T-helper 2 cell treated with Interferon-gamma antibody and Interleukin-4, amounts not matched to agents 100 ng/mL and 5 ng/mL, for 36 hours (primary cell): ENCODE data around the gene TCF19. TPM values are rescaled to one million over a fixed set of nuclear protein-coding genes. Genes with fewer than 3 reads are reported as not detected.
"Not testable (repeated sequence)": the region's sequence is repeated elsewhere in the genome, so short reads cannot be mapped to it uniquely, and the experiment has no call there.

ENCODE experiments used
- intact Hi-C: fragments of 100-400 bp; cut with micrococcal nuclease; formaldehyde crosslinking; loops from one replicate; pipeline ENCODE4 v1.15.1; 2023
- total RNA-seq: library from RNA; stranded (reverse); gene quantifications from 2 replicates; pipeline ENCODE4 v1.2.3, GENCODE V29; 2022

Gene TCF19
- total RNA-seq, 1 donor from 2014 or later = 77.2 TPM

DNA sequence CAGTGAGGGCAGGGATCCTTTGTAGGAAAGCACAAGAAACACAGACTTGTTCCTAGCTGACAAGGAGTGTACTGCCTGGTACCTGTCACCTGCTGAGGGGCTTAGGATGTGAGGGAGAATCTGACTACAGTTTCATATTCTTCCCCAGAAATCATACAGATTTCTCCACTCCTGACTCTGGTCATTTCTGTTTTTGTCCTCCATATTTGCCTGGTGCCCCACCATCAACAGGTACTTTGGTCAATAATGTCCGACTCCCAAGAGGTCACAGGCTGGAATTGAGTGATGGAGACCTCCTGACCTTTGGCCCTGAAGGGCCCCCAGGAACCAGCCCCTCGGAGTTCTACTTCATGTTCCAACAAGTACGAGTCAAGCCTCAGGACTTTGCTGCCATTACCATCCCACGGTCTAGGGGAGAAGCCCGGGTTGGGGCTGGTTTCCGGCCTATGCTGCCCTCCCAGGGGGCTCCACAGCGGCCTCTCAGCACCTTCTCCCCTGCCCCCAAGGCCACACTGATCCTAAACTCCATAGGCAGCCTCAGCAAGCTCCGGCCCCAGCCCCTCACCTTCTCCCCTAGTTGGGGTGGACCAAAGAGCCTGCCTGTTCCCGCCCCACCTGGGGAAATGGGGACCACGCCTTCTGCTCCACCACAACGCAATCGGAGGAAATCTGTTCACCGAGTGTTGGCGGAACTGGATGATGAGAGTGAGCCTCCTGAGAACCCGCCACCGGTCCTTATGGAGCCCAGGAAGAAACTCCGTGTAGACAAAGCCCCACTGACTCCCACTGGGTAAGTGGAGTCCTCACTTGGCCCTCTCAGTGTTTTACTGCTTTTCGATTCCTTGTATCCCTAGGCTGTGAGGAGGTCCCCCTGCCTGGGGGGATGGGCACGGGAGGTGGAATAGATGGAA, 3.1 kb downstream of the TCF19 start:
- intact Hi-C loops = no loop called here

DNA sequence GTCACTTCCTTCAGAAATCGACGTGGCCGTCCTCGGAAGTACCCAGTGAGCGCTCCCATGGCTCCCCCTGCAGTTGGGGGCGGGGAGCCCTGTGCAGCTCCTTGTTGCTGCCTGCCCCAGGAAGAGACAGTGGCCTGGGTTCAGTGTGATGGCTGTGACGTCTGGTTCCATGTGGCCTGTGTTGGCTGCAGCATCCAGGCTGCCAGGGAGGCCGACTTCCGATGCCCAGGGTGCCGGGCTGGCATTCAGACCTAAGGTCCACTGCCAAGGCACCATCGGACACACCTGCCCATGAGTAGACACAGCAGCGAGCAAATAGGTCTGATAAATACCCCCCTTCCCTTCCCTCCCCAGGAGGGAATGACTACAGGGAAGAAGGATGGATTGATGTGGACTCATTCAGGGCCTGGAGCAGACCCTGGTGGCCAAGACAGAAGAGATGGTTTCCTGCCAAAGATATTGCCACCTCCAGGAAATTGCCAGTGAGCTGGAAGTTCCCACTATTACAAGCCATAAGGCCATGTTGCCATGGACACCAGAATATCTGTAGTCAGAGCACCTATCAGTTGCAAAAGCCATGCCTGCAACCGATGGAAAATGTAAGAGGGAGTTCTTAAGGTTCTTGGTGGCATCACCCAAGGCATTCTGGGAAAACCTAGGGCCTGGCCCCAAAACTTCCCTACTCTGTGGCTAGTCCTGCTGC, 4.2 kb downstream of the TCF19 start:
- intact Hi-C loops = no loop called here

DNA sequence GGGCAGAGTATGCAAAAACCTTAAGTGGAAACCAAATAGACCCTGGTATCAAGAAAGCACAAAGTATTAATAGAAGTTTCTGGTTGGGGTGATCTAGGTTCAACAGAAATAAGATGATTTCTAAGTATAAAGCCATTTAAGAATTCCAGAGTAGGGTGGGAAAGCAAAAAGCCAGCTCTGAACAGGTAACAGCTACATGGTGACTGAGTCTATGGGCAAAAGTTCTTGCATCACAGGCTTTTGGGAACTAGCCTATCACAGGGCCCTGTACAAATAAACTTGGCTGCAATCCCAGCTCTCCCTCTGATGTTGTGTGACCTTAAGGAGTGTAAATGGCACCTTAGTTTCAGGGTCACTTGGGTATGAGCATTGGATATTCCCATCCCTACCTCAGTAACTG, 5.5 kb downstream of the TCF19 start:
- intact Hi-C loops = no loop called here

DNA sequence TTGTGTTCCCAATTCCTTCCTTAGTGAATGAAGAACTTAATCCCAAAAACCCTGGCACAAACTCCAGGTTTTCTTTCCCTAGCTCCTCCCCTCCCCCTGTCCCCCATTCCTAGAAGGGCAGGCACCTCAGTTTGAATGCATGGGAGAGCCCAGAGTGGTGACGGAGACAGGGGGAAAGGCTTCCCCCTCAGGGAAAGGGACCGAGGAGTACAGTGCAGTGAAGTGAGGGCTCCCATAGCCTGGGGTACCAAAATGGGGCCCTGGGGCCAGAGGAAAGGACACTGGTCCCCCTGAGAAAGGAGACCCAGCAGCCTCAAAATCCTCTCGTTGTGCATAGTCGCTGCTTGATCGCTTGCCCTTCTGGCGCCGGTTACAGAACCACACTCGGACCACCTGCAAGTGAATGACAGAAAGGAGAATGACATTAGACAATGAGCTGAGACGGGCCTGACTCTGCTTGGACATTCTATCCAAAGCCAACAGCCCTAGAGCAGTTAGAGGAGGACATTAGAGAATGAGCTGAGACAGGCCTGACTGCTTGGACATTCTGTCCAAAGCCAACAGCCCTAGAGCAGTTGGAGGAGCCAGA, 6.2 kb downstream of the TCF19 start:
- intact Hi-C loops = not testable (repeated sequence)

DNA sequence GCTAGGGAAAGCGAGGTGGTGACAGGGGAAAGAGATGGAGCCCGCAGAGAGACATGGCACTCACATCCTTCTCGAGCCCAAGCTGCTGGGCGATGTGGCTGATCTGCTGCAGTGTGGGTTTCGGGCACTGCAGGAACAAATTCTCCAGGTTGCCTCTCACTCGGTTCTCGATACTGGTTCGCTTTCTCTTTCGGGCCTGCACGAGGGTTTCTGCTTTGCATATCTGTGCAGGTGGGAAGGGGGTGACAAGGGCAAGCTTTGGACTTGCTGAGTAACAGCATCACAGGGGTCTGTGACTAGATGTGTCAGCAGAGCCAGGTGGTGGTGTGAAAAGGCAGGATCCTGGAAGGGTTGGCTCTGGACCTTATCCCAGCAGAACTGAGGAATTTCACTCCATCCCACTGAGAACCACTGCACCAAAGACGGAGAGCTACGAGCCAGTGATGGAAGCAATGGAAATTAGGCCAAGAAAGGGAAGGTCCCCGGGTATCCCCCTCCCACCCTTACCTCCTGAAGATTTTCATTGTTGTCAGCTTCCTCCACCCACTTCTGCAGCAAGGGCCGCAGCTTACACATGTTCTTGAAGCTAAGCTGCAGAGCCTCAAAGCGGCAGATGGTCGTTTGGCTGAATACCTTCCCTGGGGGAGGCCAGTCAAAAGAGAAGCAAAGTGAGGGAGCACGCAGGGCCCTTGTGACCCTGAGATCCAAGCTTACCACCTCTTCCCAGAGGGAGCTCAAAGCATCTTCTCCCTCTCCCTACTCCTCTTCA, 6.9 kb downstream of the TCF19 start:
- intact Hi-C loops = not testable (repeated sequence)

DNA sequence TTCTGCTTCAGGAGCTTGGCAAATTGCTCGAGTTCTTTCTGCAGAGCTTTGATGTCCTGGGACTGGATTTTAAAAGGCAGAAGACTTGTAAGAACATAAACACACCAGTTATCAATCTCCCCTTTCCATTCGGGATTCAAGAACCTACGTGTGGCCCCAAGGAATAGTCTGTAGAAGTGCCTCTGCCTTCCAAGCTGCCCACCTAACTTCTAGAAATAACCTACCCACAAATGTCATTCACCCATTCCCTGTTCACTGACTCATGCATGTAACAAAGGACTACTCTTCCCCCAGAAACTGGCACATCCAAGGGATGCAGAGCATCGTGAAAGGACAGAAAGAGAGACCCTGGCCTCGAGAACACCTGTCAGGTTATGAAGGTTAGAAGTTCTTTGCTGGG, 7.6 kb downstream of the TCF19 start:
- intact Hi-C loops = no loop called here

DNA sequence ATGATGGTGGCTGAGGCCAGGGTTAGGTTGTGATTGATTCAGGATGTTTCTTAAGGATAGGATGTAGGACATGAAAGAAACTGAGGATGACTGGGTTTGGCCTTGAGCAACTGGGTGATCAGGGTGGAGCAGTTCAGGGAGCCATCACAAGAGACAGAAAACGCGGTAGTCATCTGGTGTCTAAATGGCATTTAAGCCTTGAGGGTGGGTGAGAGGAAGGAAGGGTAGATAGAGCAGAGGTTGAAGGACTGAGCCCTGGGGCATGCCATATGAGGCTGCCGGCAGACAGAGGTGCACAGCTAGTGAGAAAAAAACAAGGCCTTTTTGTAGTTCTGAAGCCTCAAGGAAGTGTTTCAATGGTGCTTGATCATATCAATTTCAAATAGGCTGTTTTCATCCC, 10.2 kb downstream of the TCF19 start:
- intact Hi-C loops = no loop called here

DNA sequence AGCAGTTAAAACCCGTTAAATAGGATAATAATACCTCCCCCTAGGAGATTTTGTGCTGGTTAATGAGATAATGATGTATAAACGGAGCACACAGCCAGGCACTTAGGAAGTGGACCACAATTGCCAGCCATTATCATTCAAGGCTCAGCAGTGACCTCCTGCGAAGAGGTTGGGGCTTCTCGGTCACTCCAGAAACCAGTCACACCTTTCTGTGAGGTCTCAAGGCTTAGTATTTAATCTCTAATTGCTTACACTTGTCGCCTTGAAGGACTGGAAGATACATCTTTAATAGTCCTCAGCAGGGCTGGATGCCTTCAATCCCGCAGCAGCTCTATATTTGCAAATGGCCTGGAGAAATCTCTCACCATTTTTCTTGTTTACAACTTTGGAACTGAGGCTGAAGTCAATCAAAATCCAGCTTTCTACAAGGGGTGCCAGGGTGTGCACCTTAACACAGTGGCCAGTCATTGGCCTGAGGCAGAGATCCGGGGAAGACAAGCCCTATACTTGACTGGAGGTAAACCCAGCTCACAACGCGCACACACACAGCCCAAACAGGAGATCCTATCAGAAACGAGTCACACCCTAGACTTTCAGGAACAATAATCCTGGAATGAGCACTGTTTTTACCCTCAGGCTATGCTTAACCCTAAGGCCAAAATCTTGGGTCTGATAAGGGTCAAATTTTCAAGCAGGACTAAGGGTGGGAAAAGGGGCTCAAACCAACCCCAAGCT, 10.9 kb downstream of the TCF19 start:
- intact Hi-C loops = no loop called here

DNA sequence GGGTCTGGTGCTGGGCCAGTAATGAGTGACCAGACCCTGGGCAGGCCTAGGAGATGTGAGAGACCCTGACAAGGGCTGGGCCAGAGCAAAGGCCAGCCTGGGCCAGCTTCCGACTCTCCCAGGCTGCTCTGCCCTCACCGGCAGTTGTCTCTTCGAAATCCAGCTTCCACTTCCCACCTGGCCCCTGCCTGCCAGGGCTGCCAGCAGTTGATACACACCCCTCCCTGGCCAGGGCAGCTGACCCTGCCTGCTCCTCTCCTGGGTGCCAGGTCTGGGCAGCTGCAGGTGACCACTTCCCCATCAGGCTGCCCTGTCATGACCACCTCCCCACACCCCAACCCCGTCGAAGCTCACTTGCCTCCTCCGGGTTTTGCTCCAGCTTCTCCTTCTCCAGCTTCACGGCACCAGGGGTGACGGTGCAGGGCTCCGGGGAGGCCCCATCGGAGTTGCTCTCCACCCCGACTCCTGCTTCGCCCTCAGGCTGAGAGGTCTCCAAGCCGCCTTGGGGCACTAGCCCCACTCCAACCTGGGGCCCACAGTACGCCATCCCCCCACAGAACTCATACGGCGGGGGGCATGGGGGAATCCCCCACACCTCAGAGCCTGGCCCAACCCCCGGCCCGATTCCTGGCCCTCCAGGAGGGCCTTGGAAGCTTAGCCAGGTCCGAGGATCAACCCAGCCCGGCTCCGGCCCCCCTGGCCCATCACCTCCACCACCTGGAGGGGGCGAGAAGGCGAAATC, 11.6 kb downstream of the TCF19 start:
- intact Hi-C loops = not testable (repeated sequence)

DNA sequence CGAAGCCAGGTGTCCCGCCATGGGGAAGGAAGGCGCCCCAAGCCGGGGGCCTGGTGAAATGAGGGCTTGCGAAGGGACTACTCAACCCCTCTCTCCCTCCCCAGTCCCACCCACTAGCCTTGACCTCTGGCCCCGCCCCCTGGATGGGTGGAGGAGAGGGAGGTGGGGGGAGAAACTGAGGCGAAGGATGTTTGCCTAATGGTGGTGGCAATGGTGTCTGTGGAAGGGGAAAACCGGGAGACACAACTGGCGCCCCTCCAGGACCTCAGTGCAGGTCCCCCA, 12.2 kb downstream of the TCF19 start, which contains the start of gene POU5F1:
Gene POU5F1, minus strand, starts transcription at position 83 of the 282 bp plus-strand sequence. Its CDS starts 62 bp downstream, at position 21.
- intact Hi-C loops = no loop called here

DNA sequence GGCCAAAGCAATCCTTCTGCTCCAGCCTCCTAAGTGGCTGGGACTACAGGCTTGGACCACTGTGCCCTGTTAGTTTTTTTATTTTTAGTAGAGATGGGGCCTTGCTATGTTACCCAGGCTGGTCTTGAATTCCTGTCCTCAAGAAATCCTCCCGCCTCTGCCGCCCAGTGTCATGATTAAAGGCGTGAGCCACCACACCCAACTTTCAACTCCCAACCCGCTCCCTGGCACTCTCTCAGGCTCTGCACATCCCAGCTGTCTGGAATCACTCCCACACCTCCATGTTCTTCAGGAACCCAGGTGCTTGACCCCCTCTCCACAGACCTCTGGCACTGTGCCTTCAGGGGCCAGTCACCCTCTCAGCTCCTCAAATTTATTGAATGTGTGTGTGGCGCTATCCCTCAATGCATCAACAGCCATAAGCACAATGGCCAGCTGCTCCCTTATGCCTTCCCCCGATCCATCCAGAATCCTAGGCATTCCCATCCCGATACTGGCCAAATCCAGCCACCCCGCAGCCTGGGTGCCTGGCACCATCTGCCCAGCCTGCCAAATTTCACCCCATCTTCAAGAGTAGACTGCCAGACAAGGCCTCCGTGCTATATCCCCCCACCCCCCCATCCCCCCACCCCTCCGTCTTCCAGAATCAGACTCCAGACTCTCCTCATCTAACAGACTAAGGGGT, 12.7 kb downstream of the TCF19 start:
- intact Hi-C loops = no loop called here

DNA sequence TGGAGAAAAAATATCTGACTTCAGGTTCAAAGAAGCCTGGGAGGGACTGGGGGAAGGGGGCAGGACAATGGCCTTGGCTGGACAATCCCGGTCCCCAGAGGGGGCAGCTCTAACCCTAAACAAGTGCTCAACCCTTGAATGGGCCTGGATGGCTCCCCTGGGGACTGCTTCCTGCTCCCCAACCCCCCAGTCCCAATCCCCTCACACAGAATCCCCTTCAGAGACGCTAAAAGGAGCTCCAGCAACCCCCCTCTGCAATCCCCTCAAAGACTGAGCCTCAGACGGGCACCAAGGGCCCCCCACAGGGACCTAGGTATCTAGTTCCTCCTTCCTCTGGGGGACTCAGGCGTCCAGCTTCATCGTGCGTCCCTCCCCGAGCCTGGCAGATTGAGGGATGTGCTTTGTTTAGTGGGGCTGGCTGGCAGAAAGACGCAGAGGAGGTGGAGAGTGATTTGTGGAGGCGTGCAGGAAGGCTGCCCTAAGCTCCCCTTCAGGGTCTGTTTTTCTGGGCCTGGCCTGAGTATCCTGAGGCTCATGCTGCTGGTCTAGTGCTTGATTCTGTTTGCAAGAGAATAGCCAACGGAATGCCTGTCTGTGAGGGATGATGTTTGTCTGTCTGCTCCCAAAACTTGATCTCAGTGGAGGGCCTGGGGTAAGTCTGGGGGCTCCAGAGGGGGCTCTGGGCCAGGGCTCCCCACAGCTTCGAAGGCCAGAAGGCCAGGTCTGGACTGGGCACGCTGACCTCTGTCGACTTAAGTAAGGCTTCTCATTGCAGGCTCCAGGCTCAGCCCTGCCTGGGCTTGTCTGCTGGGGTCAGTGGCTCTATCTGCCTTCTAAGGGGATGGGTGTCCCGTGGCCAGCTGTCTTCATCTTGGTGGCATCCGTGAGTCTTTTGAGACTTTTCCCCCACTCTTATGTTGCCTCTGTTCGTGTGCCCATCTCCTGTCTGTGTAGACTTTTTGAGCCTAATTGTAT, 13.8 kb downstream of the TCF19 start:
- intact Hi-C loops = no loop called here

DNA sequence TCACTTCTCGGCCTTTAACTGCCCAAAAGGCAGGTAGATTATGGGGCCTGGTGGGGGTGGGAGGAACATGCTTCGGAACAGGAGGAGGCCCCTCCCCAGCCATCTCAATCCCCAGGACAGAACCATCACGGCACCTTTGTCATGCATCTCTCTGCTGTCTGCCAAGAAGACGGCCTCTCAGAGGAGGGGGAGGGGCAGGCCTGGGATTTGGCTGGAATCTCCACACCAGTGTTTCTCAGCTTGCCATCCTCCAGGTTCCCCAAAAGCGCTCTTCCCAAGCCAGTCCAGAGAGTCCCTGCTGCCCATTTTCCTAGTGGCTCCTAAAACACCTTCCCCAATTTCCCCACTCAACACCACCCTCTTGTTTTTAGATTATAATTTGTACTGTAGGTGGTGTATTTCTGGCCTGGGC, 14.6 kb downstream of the TCF19 start:
- intact Hi-C loops = no loop called here

DNA sequence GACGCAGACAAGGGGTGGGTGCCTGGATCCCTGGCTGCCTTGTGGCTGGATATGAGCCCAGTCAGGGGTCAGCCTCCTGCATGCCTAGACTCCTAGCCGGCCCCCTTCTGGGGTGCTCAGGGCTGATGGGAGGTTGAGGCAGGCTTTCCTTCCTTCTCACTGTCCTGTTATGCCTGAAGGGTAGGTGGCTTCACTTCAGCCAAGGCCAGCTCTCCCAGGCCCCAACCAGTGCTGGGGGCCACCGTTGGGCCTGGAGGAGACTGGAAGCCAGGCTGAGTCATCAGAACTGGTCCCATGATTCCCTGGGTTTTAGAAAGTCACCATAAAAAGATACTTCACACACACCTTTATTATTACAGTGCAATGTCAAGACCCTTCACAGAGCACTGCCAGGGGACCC, 15.0 kb downstream of the TCF19 start:
- intact Hi-C loops = no loop called here

DNA sequence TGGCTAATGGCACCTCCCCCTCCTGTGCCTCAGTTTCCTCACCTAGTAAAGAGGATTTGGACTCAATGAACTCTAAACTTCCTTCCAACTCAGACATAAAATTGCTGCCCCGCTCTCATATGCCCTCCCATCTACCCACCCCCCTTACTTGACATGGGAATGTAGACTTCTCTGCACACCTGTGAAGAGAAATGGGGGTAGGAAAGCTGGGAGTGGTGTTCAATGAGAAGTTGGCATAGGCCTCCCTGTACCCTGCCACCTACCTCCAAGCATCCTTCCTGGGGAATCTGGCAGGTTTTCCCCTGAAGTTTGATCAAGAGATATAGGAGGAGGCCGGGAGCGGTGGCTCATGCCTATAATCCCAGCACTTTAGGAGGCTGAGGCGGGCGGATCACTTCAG, 16.0 kb downstream of the TCF19 start:
- intact Hi-C loops = no loop called here

DNA sequence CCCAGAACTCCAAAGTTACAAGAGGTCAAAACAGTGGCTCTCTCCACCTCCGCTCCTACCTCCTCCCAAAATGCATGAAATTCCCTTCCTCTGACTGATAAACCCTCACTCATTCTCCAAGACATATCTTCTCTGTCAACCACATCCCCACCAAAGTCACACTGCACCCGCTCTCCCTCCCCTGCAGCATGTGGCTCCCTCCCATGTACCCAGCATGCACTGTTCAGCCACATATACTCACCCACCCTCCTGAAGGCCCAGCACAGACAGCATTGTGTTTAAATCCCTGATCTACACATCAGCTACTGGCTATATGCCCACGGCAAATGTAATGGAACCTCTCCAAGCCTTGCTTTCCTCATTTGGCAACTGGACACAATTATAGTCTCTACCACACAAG, 17.6 kb downstream of the TCF19 start:
- intact Hi-C loops = no loop called here

DNA sequence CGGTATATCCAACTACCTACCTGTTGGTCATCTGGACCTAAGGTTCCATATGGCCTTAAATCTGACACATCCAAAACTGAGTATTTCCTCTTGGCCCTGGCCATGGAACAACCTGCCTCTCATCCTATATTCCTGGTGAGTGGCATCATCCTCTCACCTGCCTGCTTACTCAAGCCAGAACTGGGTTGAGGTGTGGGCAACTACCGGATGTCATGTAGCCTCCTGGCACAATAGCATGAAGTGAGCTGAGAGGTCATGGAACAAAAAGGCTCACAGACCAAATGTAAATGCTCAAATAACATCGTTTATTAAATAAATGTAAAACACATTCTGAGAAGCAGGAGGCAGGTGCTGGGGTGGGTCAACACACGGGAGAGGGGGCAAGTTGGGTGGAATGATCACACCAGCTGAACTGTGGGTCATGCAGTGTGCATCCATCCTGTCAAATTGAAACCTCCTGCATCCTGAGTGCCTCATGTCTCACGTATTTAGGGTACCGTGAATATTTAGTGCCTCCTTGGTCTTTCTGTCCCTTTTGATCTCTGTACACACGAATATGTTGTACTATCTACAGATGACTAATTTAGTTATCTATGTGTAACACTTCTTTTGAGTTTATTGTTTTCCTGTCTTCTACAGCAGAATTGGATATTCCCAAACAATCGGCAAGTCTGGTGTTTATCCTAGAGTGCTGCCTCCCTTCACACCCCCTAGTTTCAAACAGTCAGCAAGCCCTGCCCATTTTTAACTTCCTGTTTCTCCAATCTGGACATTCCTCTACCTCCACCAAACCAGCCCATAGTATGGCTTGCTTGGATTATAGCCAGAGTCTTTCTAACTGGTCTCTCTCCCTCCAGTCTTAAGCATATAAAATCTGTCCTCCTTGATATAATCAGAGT, 20.0 kb downstream of the TCF19 start:
- intact Hi-C loops = no loop called here

DNA sequence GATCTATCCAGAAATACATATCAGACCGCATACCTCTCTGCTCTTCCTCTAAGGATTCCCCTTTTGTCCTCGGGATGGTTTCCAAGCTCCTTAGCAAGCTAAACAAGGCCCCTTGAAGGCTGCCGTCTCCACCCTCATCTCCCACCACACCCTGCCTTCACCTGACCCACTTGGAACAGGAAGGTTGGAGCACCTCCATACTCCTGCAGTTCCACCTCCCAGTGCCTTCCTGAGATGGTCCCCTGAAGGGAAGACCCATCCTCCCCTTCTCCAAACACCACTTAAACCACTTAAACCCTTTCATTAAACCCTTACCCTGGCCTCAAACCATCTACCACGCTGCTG, 20.6 kb downstream of the TCF19 start:
- intact Hi-C loops = no loop called here
